Loucy (cell line): Measurements from ENCODE around the gene MITF.

Source experiments
- CTCF ChIP-seq: fragments of 200-600 bp; sonication (generic); conservative IDR thresholded peaks from 2 replicates; pipeline ENCODE4 v1.5.1; 2014; ENCODE audit warnings: mild to moderate bottlenecking, antibody characterized with exemption, low read length
- EZH2phosphoT487 ChIP-seq: fragments of 200-600 bp; IDR thresholded peaks from 2 replicates; pipeline ENCODE4 v1.6.1; 2018; ENCODE audit warnings: antibody characterized with exemption, mild to moderate bottlenecking, moderate library complexity, borderline replicate concordance

- TF ChIP-seq CTCF (no peak), EZH2phosphoT487 (no peak)
Observed at GRCh38 chr3:69913422-69913821, 174.2 kb downstream of the MITF start.
